Urothelium cell line (cell line): Measurements from ENCODE around the gene LRCH1.

ENCODE experiments used
- DNase-seq: peaks from one replicate; pipeline ENCODE4 v3.0.0; 2011; ENCODE audit warnings: low spot score, mixed read lengths
- FAIRE-seq: peaks from 2 replicates; lab custom pipeline; 2011; peaks lifted over from hg19 to GRCh38; lab: Jason Lieb, UNC

LRCH1 gene

GRCh38 chr13:46531953-46532352, 21.0 kb upstream of the LRCH1 start:
- FAIRE-seq, result no peak

GRCh38 chr13:46535002-46535401, 18.0 kb upstream of the LRCH1 start:
- no peak for DNase-seq
- no peak for FAIRE-seq

More at GRCh38 chr13:46531953-46532352, 21.0 kb upstream of the LRCH1 start:
- no peak for DNase-seq

- DNase-seq (no peak), FAIRE-seq (no peak)
These were observed 17.1 kb upstream of the LRCH1 start for GRCh38 chr13:46535825-46536224.

GRCh38 chr13:46536341-46536740, 16.6 kb upstream of the LRCH1 start:
- DNase-seq (no peak), FAIRE-seq (no peak)

- FAIRE-seq (no peak), DNase-seq (no peak)
These were observed 13.7 kb upstream of the LRCH1 start for GRCh38 chr13:46539231-46539630.

GRCh38 chr13:46541210-46541609, 11.8 kb upstream of the LRCH1 start:
- DNase-seq, result no peak
- no peak for FAIRE-seq

GRCh38 chr13:46542833-46543232, 10.1 kb upstream of the LRCH1 start:
- FAIRE-seq (no peak), DNase-seq (no peak)

GRCh38 chr13:46543287-46543686, 9.7 kb upstream of the LRCH1 start:
- FAIRE-seq, result no peak
- no peak for DNase-seq

- DNase-seq (no peak), FAIRE-seq (no peak)
These were observed 8.8 kb upstream of the LRCH1 start for GRCh38 chr13:46544208-46544607.

- FAIRE-seq, result no peak
- no peak for DNase-seq
These were observed 8.2 kb upstream of the LRCH1 start for GRCh38 chr13:46544811-46545210.

- no peak for FAIRE-seq
- no peak for DNase-seq
These were observed 6.7 kb upstream of the LRCH1 start for GRCh38 chr13:46546084-46546768.

- DNase-seq, result no peak
- no peak for FAIRE-seq
These were observed 2.1 kb upstream of the LRCH1 start for GRCh38 chr13:46550822-46551221.

GRCh38 chr13:46551410-46552302, 1.3 kb upstream of the LRCH1 start:
- DNase-seq (peak; percentile 62), FAIRE-seq (no peak)

GRCh38 chr13:46552303-46552682, 677 bp upstream of the LRCH1 start:
- no peak for FAIRE-seq
- no peak for DNase-seq

GRCh38 chr13:46553521-46553885, 533 bp downstream of the LRCH1 start:
- DNase-seq (no peak), FAIRE-seq (no peak)

GRCh38 chr13:46553886-46554858, 1.2 kb downstream of the LRCH1 start:
- FAIRE-seq, result no peak
- DNase-seq, result peak; percentile 62

GRCh38 chr13:46554951-46555350, 2.0 kb downstream of the LRCH1 start:
- FAIRE-seq, result no peak

GRCh38 chr13:46555722-46556417, 2.9 kb downstream of the LRCH1 start:
- no peak for DNase-seq
- no peak for FAIRE-seq

More at GRCh38 chr13:46554951-46555350, 2.0 kb downstream of the LRCH1 start:
- DNase-seq, result no peak

GRCh38 chr13:46556418-46556779, 3.4 kb downstream of the LRCH1 start:
- FAIRE-seq, result no peak
- no peak for DNase-seq

- FAIRE-seq (no peak), DNase-seq (no peak)
These were observed 6.4 kb downstream of the LRCH1 start for GRCh38 chr13:46559272-46559805.
